Vagina (tissue), 2 donors: ENCODE results near the gene UROS. TPM values are rescaled to one million over a fixed set of nuclear protein-coding genes. Genes with fewer than 3 reads are reported as not detected.

Source experiments
- DNase-seq, 2 donors: peaks; one replicate each; pipeline ENCODE4 v3.0.0-alpha.2; 2017; ENCODE audit errors: extremely low spot score in 2 of 2
- H3K27ac ChIP-seq: fragments of 200-600 bp; sonication (generic); one replicate; pipeline ENCODE4 v1.5.1; 2019
- H3K27me3 ChIP-seq: fragments of 200-600 bp; sonication (generic); one replicate; pipeline ENCODE4 v1.5.1; 2019
- H3K36me3 ChIP-seq, 2 donors: fragments of 200-600 bp; sonication (generic); one replicate each; pipeline ENCODE4 v1.5.1; 2017 to 2019
- H3K4me1 ChIP-seq: fragments of 200-600 bp; sonication (generic); one replicate; pipeline ENCODE4 v1.5.1; 2019
- H3K4me3 ChIP-seq, 2 donors: fragments of 200-600 bp; sonication (generic); 1 replicate in 1 of 2; 2 replicates in 1 of 2; pipeline ENCODE4 v1.5.1; 2016 to 2019
- H3K9me3 ChIP-seq: fragments of 200-600 bp; sonication (generic); one replicate; pipeline ENCODE4 v1.5.1; 2019
- POLR2A ChIP-seq, 2 donors: fragments of 450-650 bp; IDR thresholded peaks; one replicate each; pipeline ENCODE4 v1.6.1; 2017; ENCODE audit warnings: antibody characterized with exemption in 2 of 2, mild to moderate bottlenecking in 2 of 2, moderate library complexity in 2 of 2
- POLR2AphosphoS5 ChIP-seq, 2 donors: sonication (generic); formaldehyde crosslinking; IDR thresholded peaks; one replicate each; pipeline ENCODE4 v1.9.0; 2017; ENCODE audit warnings: antibody characterized with exemption in 2 of 2, mild to moderate bottlenecking in 2 of 2, low read depth in 1 of 2; ENCODE audit not compliant: insufficient read depth in 1 of 2
- intact Hi-C: fragments of 100-400 bp; cut with DNase I; formaldehyde crosslinking; loops from one replicate; pipeline ENCODE4 v1.15.1; 2023
- total RNA-seq: library from RNA; depleted of rRNA; stranded (reverse); fragments of >200 nt; gene quantifications from one replicate; pipeline ENCODE4 v1.2.3, GENCODE V29; 2016
- TF ChIP-seq, protein P1 (sequence below), 3 experiments: fragments of 450-650 bp in 2 of 3; fragments of 200-600 bp in 1 of 3; sonication (generic) in 1 of 3; IDR thresholded peaks; one replicate each; pipeline ENCODE4 v1.5.1; 2017 to 2019; ENCODE audit warnings: antibody characterized with exemption in 3 of 3, mild to moderate bottlenecking in 2 of 3, moderate library complexity in 2 of 3

The UROS gene
- total RNA-seq, 1 donor from 2014 or later, result 20.9 TPM

DNA sequence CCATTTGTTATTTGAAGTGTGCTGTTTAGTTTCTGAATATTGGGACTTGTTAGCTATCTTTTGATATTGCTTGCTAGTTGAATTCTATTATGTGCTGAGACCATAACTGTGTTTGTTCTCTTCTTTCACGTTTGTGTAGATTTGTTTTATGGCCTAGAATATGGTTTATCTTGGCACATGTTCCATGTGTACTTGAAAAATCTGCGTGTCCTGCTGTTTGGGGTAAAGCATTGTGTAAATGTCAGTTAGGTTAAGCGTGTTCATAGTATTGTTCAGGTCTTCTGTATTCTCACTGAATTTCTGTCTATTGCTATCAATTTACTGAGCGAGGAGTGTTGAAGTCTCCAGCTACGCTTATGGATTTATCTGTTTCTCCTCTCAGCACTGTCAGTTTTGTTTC lies 66.9 kb downstream of the UROS start:
- H3K27me3 ChIP-seq, result no peaks in the 10 kb centered on the region
- H3K36me3 ChIP-seq, result peaks cover 0 to 65% of the 10 kb centered on the region in 2 donors
- H3K4me1 ChIP-seq, result no peaks in the 10 kb centered on the region
- intact Hi-C loops, result no loop called here
- H3K27ac ChIP-seq, result no peak overlapping the region
- DNase-seq, result no peak
- no peak overlapping the region for H3K4me3 ChIP-seq
- TF ChIP-seq, protein P1, sequence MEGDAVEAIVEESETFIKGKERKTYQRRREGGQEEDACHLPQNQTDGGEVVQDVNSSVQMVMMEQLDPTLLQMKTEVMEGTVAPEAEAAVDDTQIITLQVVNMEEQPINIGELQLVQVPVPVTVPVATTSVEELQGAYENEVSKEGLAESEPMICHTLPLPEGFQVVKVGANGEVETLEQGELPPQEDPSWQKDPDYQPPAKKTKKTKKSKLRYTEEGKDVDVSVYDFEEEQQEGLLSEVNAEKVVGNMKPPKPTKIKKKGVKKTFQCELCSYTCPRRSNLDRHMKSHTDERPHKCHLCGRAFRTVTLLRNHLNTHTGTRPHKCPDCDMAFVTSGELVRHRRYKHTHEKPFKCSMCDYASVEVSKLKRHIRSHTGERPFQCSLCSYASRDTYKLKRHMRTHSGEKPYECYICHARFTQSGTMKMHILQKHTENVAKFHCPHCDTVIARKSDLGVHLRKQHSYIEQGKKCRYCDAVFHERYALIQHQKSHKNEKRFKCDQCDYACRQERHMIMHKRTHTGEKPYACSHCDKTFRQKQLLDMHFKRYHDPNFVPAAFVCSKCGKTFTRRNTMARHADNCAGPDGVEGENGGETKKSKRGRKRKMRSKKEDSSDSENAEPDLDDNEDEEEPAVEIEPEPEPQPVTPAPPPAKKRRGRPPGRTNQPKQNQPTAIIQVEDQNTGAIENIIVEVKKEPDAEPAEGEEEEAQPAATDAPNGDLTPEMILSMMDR (IDR thresholded peaks at IDR 0.05), result no peak
- TF ChIP-seq POLR2A (IDR thresholded peaks at IDR 0.05) (no peak), POLR2AphosphoS5 (IDR thresholded peaks at IDR 0.05; ENCODE audit: insufficient read depth in 1 of 2, low read depth in 1 of 2) (no peak)
- H3K9me3 ChIP-seq, result no peaks in the 10 kb centered on the region

DNA sequence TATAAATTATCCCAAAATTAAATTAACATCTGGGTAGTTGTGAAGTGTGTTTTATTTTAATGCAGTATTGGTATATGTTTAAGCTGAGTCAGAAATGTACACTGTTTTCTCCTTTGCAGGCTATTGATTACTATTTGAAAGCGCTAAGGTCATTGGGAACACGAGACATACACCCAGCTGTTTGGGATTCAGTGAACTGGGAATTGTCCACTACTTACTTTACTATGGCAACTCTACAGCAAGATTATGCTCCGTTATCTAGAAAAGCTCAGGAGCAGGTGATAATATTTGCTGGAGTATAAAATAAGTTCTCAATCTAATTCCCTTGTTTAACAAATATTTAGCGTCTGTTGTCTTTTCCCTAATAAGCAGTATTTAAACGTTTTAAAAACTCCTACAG lies 75.6 kb downstream of the UROS start:
- intact Hi-C loops, result no loop called here
- H3K9me3 ChIP-seq, result no peaks in the 10 kb centered on the region
- no peak for DNase-seq
- H3K4me1 ChIP-seq, result no peaks in the 10 kb centered on the region
- H3K4me3 ChIP-seq, result no peak overlapping the region
- H3K27me3 ChIP-seq, result no peaks in the 10 kb centered on the region
- peaks cover 0 to 83% of the 10 kb centered on the region in 2 donors for H3K36me3 ChIP-seq
- TF ChIP-seq POLR2A (IDR thresholded peaks at IDR 0.05) (no peak), POLR2AphosphoS5 (IDR thresholded peaks at IDR 0.05; ENCODE audit: insufficient read depth in 1 of 2, low read depth in 1 of 2) (no peak)
- TF ChIP-seq, protein P1 (IDR thresholded peaks at IDR 0.05), result no peak
- no peak overlapping the region for H3K27ac ChIP-seq

GRCh38 chr10:125744909-125745308 lies 78.1 kb downstream of the UROS start:
- Histone ChIP-seq H3K4me3 (no peak overlapping the region), H3K27ac (no peak overlapping the region), H3K4me1 (no peaks in the 10 kb centered on the region), H3K36me3 (peaks cover 0 to 86% of the 10 kb centered on the region in 2 donors), H3K9me3 (no peaks in the 10 kb centered on the region), H3K27me3 (no peaks in the 10 kb centered on the region)
- TF ChIP-seq POLR2AphosphoS5 (IDR thresholded peaks at IDR 0.05; ENCODE audit: insufficient read depth in 1 of 2, low read depth in 1 of 2), result no peak
- TF ChIP-seq, protein P1 (IDR thresholded peaks at IDR 0.05), result no peak
- TF ChIP-seq POLR2A (IDR thresholded peaks at IDR 0.05), result no peak
- intact Hi-C loops, result no loop called here
- DNase-seq, result no peak

- Histone ChIP-seq H3K36me3 (peaks cover 3 to 87% of the 10 kb centered on the region in 2 donors), H3K27ac (no peak overlapping the region), H3K27me3 (no peaks in the 10 kb centered on the region), H3K9me3 (no peaks in the 10 kb centered on the region), H3K4me3 (no peak overlapping the region), H3K4me1 (no peaks in the 10 kb centered on the region)
- intact Hi-C loops, result no loop called here
- TF ChIP-seq POLR2AphosphoS5 (IDR thresholded peaks at IDR 0.05; ENCODE audit: insufficient read depth in 1 of 2, low read depth in 1 of 2) (no peak), POLR2A (IDR thresholded peaks at IDR 0.05) (no peak)
- TF ChIP-seq, protein P1 (IDR thresholded peaks at IDR 0.05), result no peak
- DNase-seq, result no peak
Observed at GRCh38 chr10:125742465-125742864, 80.6 kb downstream of the UROS start.

GRCh38 chr10:125739994-125740679 lies 82.9 kb downstream of the UROS start:
- H3K4me3 ChIP-seq, result no peak overlapping the region
- H3K27ac ChIP-seq, result no peak overlapping the region
- no peaks in the 10 kb centered on the region for H3K27me3 ChIP-seq
- TF ChIP-seq, protein P1 (IDR thresholded peaks at IDR 0.05), result no peak
- TF ChIP-seq POLR2A (IDR thresholded peaks at IDR 0.05) (no peak), POLR2AphosphoS5 (IDR thresholded peaks at IDR 0.05; ENCODE audit: insufficient read depth in 1 of 2, low read depth in 1 of 2) (no peak)
- DNase-seq, result no peak
- H3K36me3 ChIP-seq, result peaks cover 3 to 76% of the 10 kb centered on the region in 2 donors
- intact Hi-C loops, result no loop called here
- no peaks in the 10 kb centered on the region for H3K9me3 ChIP-seq
- no peaks in the 10 kb centered on the region for H3K4me1 ChIP-seq
